Measurements from ENCODE around the gene INA. TPM values are rescaled to one million over a fixed set of nuclear protein-coding genes. Genes with fewer than 3 reads are reported as not detected.
A peak's percentile ranks its signal among the peaks of the same experiment; 100 is the strongest.

The INA gene
- total RNA-seq, 4 donors from 2014 or later, result 0.60 to 1.3 TPM; not detected in 2

- no peaks in the 10 kb centered on the region for H3K9me3 ChIP-seq
- no peak for DNase-seq (ENCODE audit: low spot score in 2 of 2)
- WGBS, result 69% methylated on average over 7 of the region's 7 CpGs
- H3K27me3 ChIP-seq, result no peaks in the 10 kb centered on the region
- H3K27ac ChIP-seq, result no peak overlapping the region
- TF ChIP-seq POLR2A (IDR thresholded peaks at IDR 0.05) (no peak), EP300 (IDR thresholded peaks at IDR 0.05) (no peak), POLR2AphosphoS5 (IDR thresholded peaks at IDR 0.05) (no peak), CTCF (IDR thresholded peaks at IDR 0.05) (no peak)
- peaks cover 4% of the 10 kb centered on the region for H3K4me1 ChIP-seq
- no peak overlapping the region for H3K4me3 ChIP-seq
- H3K36me3 ChIP-seq, result no peaks in the 10 kb centered on the region
These were observed 44.0 kb upstream of the INA start for GRCh38 chr10:103232772-103233488.

GRCh38 chr10:103235775-103236174 lies 41.2 kb upstream of the INA start:
- no peak for TF ChIP-seq CTCF (IDR thresholded peaks at IDR 0.05)
- TF ChIP-seq POLR2AphosphoS5 (IDR thresholded peaks at IDR 0.05), result no peak
- no peak for TF ChIP-seq EP300 (IDR thresholded peaks at IDR 0.05)
- TF ChIP-seq POLR2A (IDR thresholded peaks at IDR 0.05), result no peak
- WGBS, result 79% methylated on average over 2 of the region's 2 CpGs
- H3K4me3 ChIP-seq, result no peak overlapping the region
- no peak overlapping the region for H3K27ac ChIP-seq
- no peaks in the 10 kb centered on the region for H3K9me3 ChIP-seq
- no peaks in the 10 kb centered on the region for H3K27me3 ChIP-seq
- no peak for DNase-seq (ENCODE audit: low spot score in 2 of 2)
- peaks cover 14% of the 10 kb centered on the region for H3K4me1 ChIP-seq
- no peaks in the 10 kb centered on the region for H3K36me3 ChIP-seq

GRCh38 chr10:103238506-103239252 lies 38.3 kb upstream of the INA start:
- Histone ChIP-seq H3K27me3 (no peaks in the 10 kb centered on the region), H3K27ac (no peak overlapping the region), H3K4me3 (no peak overlapping the region), H3K9me3 (no peaks in the 10 kb centered on the region), H3K4me1 (peaks cover 32% of the 10 kb centered on the region), H3K36me3 (no peaks in the 10 kb centered on the region)
- TF ChIP-seq CTCF (IDR thresholded peaks at IDR 0.05), result no peak
- TF ChIP-seq POLR2AphosphoS5 (IDR thresholded peaks at IDR 0.05), result no peak
- no peak for TF ChIP-seq POLR2A (IDR thresholded peaks at IDR 0.05)
- TF ChIP-seq EP300 (IDR thresholded peaks at IDR 0.05), result no peak
- 76% methylated on average over 11 of the region's 11 CpGs for WGBS
- DNase-seq (ENCODE audit: low spot score in 2 of 2), result no peak

DNA sequence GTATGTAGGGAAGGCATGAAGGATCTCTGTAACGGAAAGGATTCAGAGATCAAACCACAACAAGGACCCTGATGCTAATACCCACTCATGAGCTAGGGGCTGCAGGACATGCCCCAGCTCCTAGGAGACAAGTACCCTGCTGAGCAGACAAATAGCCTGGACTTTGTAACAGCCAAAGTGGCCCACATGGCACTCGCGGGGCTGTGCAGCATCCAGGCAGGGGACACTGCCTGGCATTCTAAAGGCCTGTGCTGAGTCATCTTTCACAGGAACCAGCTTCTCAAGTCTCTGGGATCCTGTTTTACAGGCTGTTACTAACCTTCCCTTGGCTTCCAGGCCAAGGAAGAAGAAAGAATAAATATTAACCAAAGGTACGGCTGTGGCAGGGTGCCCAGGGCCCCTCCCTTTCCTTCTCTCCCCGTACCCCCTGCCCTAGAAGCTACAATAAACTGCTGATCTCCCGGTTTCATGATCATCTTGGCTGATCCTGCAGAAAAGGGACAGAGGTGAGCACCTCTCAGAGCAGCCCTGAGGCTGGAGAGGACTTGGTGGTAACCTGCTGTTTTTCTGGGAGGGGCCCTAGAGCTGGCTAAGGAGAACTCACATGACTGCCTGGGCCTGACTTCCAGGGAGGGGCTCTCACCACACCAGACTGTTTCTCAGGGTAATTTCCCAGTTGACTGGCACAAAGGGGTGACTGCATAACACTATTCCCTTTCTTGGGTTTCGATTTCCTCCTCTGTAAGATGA lies 35.5 kb upstream of the INA start:
- peak overlapping the region; percentile 7 for H3K4me3 ChIP-seq
- TF ChIP-seq EP300 (IDR thresholded peaks at IDR 0.05) (no peak), POLR2AphosphoS5 (IDR thresholded peaks at IDR 0.05) (no peak), CTCF (IDR thresholded peaks at IDR 0.05) (no peak), POLR2A (IDR thresholded peaks at IDR 0.05) (no peak)
- 36% methylated on average over 6 of the region's 7 CpGs for WGBS
- H3K4me1 ChIP-seq, result peaks cover 35% of the 10 kb centered on the region
- no peaks in the 10 kb centered on the region for H3K36me3 ChIP-seq
- DNase-seq (ENCODE audit: low spot score in 2 of 2), result peak in 1 of 2 donors; percentile 64
- no peaks in the 10 kb centered on the region for H3K27me3 ChIP-seq
- no peaks in the 10 kb centered on the region for H3K9me3 ChIP-seq
- H3K27ac ChIP-seq, result peak overlapping the region; percentile 86

Data from suprapubic skin (tissue), 4 donors.